CD4-positive, alpha-beta T cell treated with Interleukin-15 for 1 hour (primary cell): ENCODE results near the gene QARS1.

Source experiments
- DNase-seq: peaks from one replicate; pipeline ENCODE4 v3.0.0-alpha.2; 2020

Gene QARS1

GRCh38 chr3:49104427-49105291, at the start of gene QARS1:
Gene QARS1, minus strand, starts transcription at chr3:49104757. Its CDS starts 24 bp downstream, at chr3:49104733.
- peak; percentile 89 for DNase-seq

GRCh38 chr3:49153349-49153912, 48.9 kb upstream of the QARS1 start:
- no peak for DNase-seq

GRCh38 chr3:49151610-49152009, 47.1 kb upstream of the QARS1 start:
- no peak for DNase-seq

- DNase-seq, result no peak
These were observed 43.6 kb upstream of the QARS1 start for GRCh38 chr3:49148159-49148558.

- DNase-seq, result no peak
These were observed 35.5 kb upstream of the QARS1 start for GRCh38 chr3:49140080-49140479.

- DNase-seq, result no peak
These were observed 30.9 kb upstream of the QARS1 start for GRCh38 chr3:49135499-49135898.

GRCh38 chr3:49134471-49135265, 30.1 kb upstream of the QARS1 start:
- DNase-seq, result no peak

GRCh38 chr3:49133226-49133951, 28.8 kb upstream of the QARS1 start:
- no peak for DNase-seq

- DNase-seq, result no peak
These were observed 28.1 kb upstream of the QARS1 start, which contains the start of gene LAMB2 for GRCh38 chr3:49132437-49133225. Gene LAMB2, minus strand, starts transcription at chr3:49133050. Its CDS starts 183 bp downstream, at chr3:49132867.

GRCh38 chr3:49132073-49132436, 27.5 kb upstream of the QARS1 start:
- no peak for DNase-seq

- DNase-seq, result no peak
These were observed 27.0 kb upstream of the QARS1 start for GRCh38 chr3:49131576-49131975.

- DNase-seq, result no peak
These were observed 26.5 kb upstream of the QARS1 start for GRCh38 chr3:49131040-49131439.

- DNase-seq, result no peak
These were observed 20.6 kb upstream of the QARS1 start for GRCh38 chr3:49124991-49125670.

GRCh38 chr3:49124203-49124602, 19.6 kb upstream of the QARS1 start:
- no peak for DNase-seq

- no peak for DNase-seq
These were observed 19.1 kb upstream of the QARS1 start for GRCh38 chr3:49123687-49124086.

GRCh38 chr3:49122886-49123545, 18.5 kb upstream of the QARS1 start:
- no peak for DNase-seq

GRCh38 chr3:49122451-49122850, 17.9 kb upstream of the QARS1 start:
- no peak for DNase-seq

GRCh38 chr3:49122022-49122421, 17.5 kb upstream of the QARS1 start:
- DNase-seq, result no peak

GRCh38 chr3:49121132-49121736, 16.7 kb upstream of the QARS1 start:
- DNase-seq, result peak; percentile 41

GRCh38 chr3:49120438-49121131, 16.0 kb upstream of the QARS1 start, which contains the start of gene USP19:
Gene USP19, minus strand, starts transcription at chr3:49120823. Its CDS starts 1,678 bp downstream, at chr3:49119145.
- peak; percentile 95 for DNase-seq
